GM12878 (cell line): ENCODE results near the gene UBR7. TPM values are rescaled to one million over a fixed set of nuclear protein-coding genes. Genes with fewer than 3 reads are reported as not detected.

Experiments
- ATF7 ChIP-seq: fragments of 450-650 bp; IDR thresholded peaks from 2 replicates; pipeline ENCODE4 v1.6.1; 2016; ENCODE audit warnings: low read depth, mild to moderate bottlenecking
- BACH1 ChIP-seq: fragments of 450-650 bp; IDR thresholded peaks from 2 replicates; pipeline ENCODE4 v1.6.1; 2017; ENCODE audit warnings: mild to moderate bottlenecking, borderline replicate concordance
- CBFB ChIP-seq: IDR thresholded peaks from 2 replicates; pipeline ENCODE4 v1.6.1; 2016; ENCODE audit warnings: antibody characterized with exemption, low read depth
- CBX3 ChIP-seq: fragments of 200-600 bp; sonication (generic); IDR thresholded peaks from 2 replicates; pipeline ENCODE4 v1.6.1; 2016; ENCODE audit warnings: low read depth, borderline replicate concordance
- CEBPB ChIP-seq, 2 experiments: fragments of 150-350 bp in 1 of 2; IDR thresholded peaks; 2 replicates each; pipeline ENCODE4 v1.6.1; 2012 to 2014; ENCODE audit warnings: low read depth in 2 of 2, low read length in 2 of 2, borderline replicate concordance in 1 of 2, inconsistent platforms in 1 of 2
- CREM ChIP-seq: IDR thresholded peaks from 2 replicates; pipeline ENCODE4 v1.6.1; 2014; ENCODE audit warnings: antibody characterized with exemption, low read depth
- DPF2 ChIP-seq: fragments of 450-650 bp; IDR thresholded peaks from 2 replicates; pipeline ENCODE4 v1.6.1; 2017; ENCODE audit warnings: mild to moderate bottlenecking
- EED ChIP-seq: sonication (generic); IDR thresholded peaks from 2 replicates; pipeline ENCODE4 v1.6.1; 2016; ENCODE audit warnings: antibody characterized with exemption, low read depth
- EP300 ChIP-seq, 2 experiments: fragments of 150-350 bp in 1 of 2; IDR thresholded peaks; 2 replicates each; pipeline ENCODE4 v1.6.1; 2011 to 2012; ENCODE audit warnings: low read depth in 2 of 2, low read length in 2 of 2, borderline replicate concordance in 1 of 2, improper control_type of control experiment in 1 of 2, inconsistent platforms in 1 of 2; ENCODE audit not compliant: control insufficient read depth in 1 of 2
- ETV6 ChIP-seq, 2 experiments: fragments of 450-650 bp in 1 of 2; IDR thresholded peaks in 1 of 2; conservative IDR thresholded peaks in 1 of 2; 2 replicates each; pipeline ENCODE4 v1.6.1; 2014; ENCODE audit warnings: antibody characterized with exemption in 1 of 2, borderline replicate concordance in 1 of 2, low read depth in 1 of 2, mild to moderate bottlenecking in 1 of 2, moderate library complexity in 1 of 2
- GABPA ChIP-seq: IDR thresholded peaks from 2 replicates; pipeline ENCODE4 v1.6.1; 2014; ENCODE audit warnings: antibody characterized with exemption, low read depth, mild to moderate bottlenecking, inconsistent platforms
- GATAD2B ChIP-seq: fragments of 450-650 bp; conservative IDR thresholded peaks from 2 replicates; pipeline ENCODE4 v1.6.1; 2017; ENCODE audit warnings: low read depth, mild to moderate bottlenecking, moderate library complexity
- IKZF2 ChIP-seq, 2 experiments: fragments of 450-650 bp; IDR thresholded peaks; 2 replicates each; pipeline ENCODE4 v1.6.1; 2017; ENCODE audit warnings: mild to moderate bottlenecking in 2 of 2, moderate library complexity in 2 of 2
- KDM1A ChIP-seq: fragments of 200-600 bp; sonication (generic); IDR thresholded peaks from 2 replicates; pipeline ENCODE4 v1.6.1; 2016; ENCODE audit warnings: borderline replicate concordance
- NRF1 ChIP-seq: conservative IDR thresholded peaks from 2 replicates; pipeline ENCODE4 v1.6.1; 2011; ENCODE audit warnings: mild to moderate bottlenecking, low read depth, low read length, improper control_type of control experiment
- PAX8 ChIP-seq: fragments of 450-650 bp; IDR thresholded peaks from 2 replicates; pipeline ENCODE4 v1.6.1; 2017; ENCODE audit warnings: mild to moderate bottlenecking, moderate library complexity
- POLR2AphosphoS5 ChIP-seq: IDR thresholded peaks from 2 replicates; pipeline ENCODE4 v1.6.1; 2011; ENCODE audit warnings: mild to moderate bottlenecking, low read length, inconsistent platforms
- POU2F2 ChIP-seq: IDR thresholded peaks from 3 replicates; pipeline ENCODE4 v1.6.1; 2011; ENCODE audit warnings: low read depth, mild to moderate bottlenecking, low read length, borderline replicate concordance
- RUNX3 ChIP-seq: IDR thresholded peaks from 2 replicates; pipeline ENCODE4 v1.6.1; 2012; ENCODE audit warnings: low read length, inconsistent platforms
- SIN3A ChIP-seq: IDR thresholded peaks from 2 replicates; pipeline ENCODE4 v1.6.1; 2012; ENCODE audit warnings: low read depth, low read length, improper control_type of control experiment
- SPI1 ChIP-seq: IDR thresholded peaks from 2 replicates; pipeline ENCODE4 v1.6.1; 2011; ENCODE audit warnings: low read depth, mild to moderate bottlenecking, low read length, moderate library complexity, borderline replicate concordance; ENCODE audit not compliant: insufficient read depth
- TCF12 ChIP-seq: IDR thresholded peaks from 2 replicates; pipeline ENCODE4 v1.6.1; 2011; ENCODE audit warnings: low read depth, mild to moderate bottlenecking, low read length
- polyA plus RNA-seq, 11 experiments: library from polyadenylated mRNA; depleted of rRNA in 4 of 11; unstranded in 6 of 11; stranded (reverse) in 5 of 11; fragments of >200 nt; fragmentation: Nextera tagmentation in 4 of 11; fragmentation: Illumina TruSeq in 1 of 11; extraction: Ambion mirVana in 4 of 11; extraction: Trizol in 1 of 11; gene quantifications; 1 replicate in 1 of 11; 2 replicates in 10 of 11; pipeline versions ENCODE4 v1.2.1 to v1.2.3, GENCODE V29; 2011 to 2016; ENCODE audit warnings: inconsistent platforms in 2 of 11, missing spikeins in 2 of 11, low read depth in 1 of 11
- total RNA-seq, 4 experiments: library from RNA; depleted of rRNA in 3 of 4; stranded (reverse); fragments of >200 nt in 3 of 4; fragmentation: Illumina TruSeq in 1 of 4; extraction: Trizol in 1 of 4; gene quantifications; 2 replicates each; pipeline versions ENCODE4 v1.2.1 to v1.2.3, GENCODE V29; 2013 to 2021
- TF ChIP-seq, protein P1 (sequence below): fragments of 450-650 bp; IDR thresholded peaks from 2 replicates; pipeline ENCODE4 v1.6.1; 2018; ENCODE audit warnings: borderline replicate concordance, mild to moderate bottlenecking; ENCODE audit not compliant: partially characterized antibody
- TF ChIP-seq, protein P2 (sequence below): fragments of 450-650 bp; IDR thresholded peaks from 2 replicates; pipeline ENCODE4 v1.6.1; 2018; ENCODE audit warnings: mild to moderate bottlenecking, low read depth, moderate library complexity; ENCODE audit not compliant: partially characterized antibody

Gene UBR7
- total and polyA plus RNA-seq, 10 of the 15 experiments (the other 5 are each of a cell fraction or from before 2014, with no cell fraction given) = 14.3 to 85.6 (median 49.9) TPM

- peak; percentile 89 for TF ChIP-seq CREM
- TF ChIP-seq EP300 (IDR thresholded peaks at IDR 0.05; ENCODE audit: borderline replicate concordance in 1 of 2, control insufficient read depth in 1 of 2, low read depth in 2 of 2, low read length in 2 of 2) = 0 out of 4 replicates have a peak, but pooled peaks of 1 of the 2 experiments have one; percentile 21
- TF ChIP-seq IKZF2 (IDR thresholded peaks at IDR 0.05) = peak; percentile 93 to 95
- TF ChIP-seq CBFB = peak; percentile 83
- TF ChIP-seq CBX3 = no peak
- no peak for TF ChIP-seq CEBPB (IDR thresholded peaks at IDR 0.05; ENCODE audit: borderline replicate concordance in 1 of 2, low read depth in 2 of 2, low read length in 2 of 2)
- TF ChIP-seq EED = peak; percentile 94
- peak; percentile 51; the same call in 1 of the 2 replicates for TF ChIP-seq DPF2
- no peak for TF ChIP-seq PAX8
- TF ChIP-seq GABPA = peak; percentile 93
- TF ChIP-seq RUNX3 = peak; percentile 56
- TF ChIP-seq KDM1A = no peak
- peak; percentile 67; the same call in 1 of the 3 replicates for TF ChIP-seq POU2F2
- TF ChIP-seq, protein P1, sequence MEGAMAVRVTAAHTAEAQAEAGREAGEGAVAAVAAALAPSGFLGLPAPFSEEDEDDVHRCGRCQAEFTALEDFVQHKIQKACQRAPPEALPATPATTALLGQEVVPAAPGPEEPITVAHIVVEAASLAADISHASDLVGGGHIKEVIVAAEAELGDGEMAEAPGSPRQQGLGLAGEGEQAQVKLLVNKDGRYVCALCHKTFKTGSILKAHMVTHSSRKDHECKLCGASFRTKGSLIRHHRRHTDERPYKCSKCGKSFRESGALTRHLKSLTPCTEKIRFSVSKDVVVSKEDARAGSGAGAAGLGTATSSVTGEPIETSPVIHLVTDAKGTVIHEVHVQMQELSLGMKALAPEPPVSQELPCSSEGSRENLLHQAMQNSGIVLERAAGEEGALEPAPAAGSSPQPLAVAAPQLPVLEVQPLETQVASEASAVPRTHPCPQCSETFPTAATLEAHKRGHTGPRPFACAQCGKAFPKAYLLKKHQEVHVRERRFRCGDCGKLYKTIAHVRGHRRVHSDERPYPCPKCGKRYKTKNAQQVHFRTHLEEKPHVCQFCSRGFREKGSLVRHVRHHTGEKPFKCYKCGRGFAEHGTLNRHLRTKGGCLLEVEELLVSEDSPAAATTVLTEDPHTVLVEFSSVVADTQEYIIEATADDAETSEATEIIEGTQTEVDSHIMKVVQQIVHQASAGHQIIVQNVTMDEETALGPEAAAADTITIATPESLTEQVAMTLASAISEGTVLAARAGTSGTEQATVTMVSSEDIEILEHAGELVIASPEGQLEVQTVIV = peak; percentile 70
- TF ChIP-seq, protein P2, sequence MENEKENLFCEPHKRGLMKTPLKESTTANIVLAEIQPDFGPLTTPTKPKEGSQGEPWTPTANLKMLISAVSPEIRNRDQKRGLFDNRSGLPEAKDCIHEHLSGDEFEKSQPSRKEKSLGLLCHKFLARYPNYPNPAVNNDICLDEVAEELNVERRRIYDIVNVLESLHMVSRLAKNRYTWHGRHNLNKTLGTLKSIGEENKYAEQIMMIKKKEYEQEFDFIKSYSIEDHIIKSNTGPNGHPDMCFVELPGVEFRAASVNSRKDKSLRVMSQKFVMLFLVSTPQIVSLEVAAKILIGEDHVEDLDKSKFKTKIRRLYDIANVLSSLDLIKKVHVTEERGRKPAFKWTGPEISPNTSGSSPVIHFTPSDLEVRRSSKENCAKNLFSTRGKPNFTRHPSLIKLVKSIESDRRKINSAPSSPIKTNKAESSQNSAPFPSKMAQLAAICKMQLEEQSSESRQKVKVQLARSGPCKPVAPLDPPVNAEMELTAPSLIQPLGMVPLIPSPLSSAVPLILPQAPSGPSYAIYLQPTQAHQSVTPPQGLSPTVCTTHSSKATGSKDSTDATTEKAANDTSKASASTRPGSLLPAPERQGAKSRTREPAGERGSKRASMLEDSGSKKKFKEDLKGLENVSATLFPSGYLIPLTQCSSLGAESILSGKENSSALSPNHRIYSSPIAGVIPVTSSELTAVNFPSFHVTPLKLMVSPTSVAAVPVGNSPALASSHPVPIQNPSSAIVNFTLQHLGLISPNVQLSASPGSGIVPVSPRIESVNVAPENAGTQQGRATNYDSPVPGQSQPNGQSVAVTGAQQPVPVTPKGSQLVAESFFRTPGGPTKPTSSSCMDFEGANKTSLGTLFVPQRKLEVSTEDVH = peak; percentile 90
- TF ChIP-seq TCF12 = 0 out of 2 replicates have a peak, but pooled peaks have one; percentile 28
- TF ChIP-seq GATAD2B = peak; percentile 78; the same call in 1 of the 2 replicates
- TF ChIP-seq BACH1 = peak; percentile 51; the same call in 1 of the 2 replicates
- peak in 1 of 2 experiments; percentile 90; a peak in 3 of 4 replicates for TF ChIP-seq ETV6 (conservative IDR thresholded peaks at IDR 0.05 in 1 of 2, IDR thresholded peaks at IDR 0.05 in 1 of 2; ENCODE audit: borderline replicate concordance in 1 of 2, low read depth in 1 of 2)
- peak; percentile 33; the same call in 1 of the 2 replicates for TF ChIP-seq NRF1
- TF ChIP-seq POLR2AphosphoS5 = peak; percentile 86
- TF ChIP-seq SIN3A = peak; percentile 91
- peak; percentile 65; the same call in 1 of the 2 replicates for TF ChIP-seq SPI1
- TF ChIP-seq ATF7 = peak; percentile 13; the same call in 1 of the 2 replicates
Observed at GRCh38 chr14:93206793-93207467, at the start of gene UBR7, which contains the start of gene GON7 (continued).
